Calu3 (cell line): ENCODE data around the gene SCCPDH. TPM values are rescaled to one million over a fixed set of nuclear protein-coding genes. Genes with fewer than 3 reads are reported as not detected.

ENCODE experiments used
- BruUV-seq: library from RNA; stranded (reverse); fragments of 400-500 nt; replicated peaks from 2 replicates; lab custom pipeline; 2021; lab: Mats Ljungman, UMichigan
- CTCF ChIA-PET: fragments of 300-600 bp; sonication (Branson Sonifier 250); formaldehyde crosslinking; loops from one replicate; lab custom pipeline; 2022; ENCODE audit warnings: antibody characterized with exemption; lab: Charles Lee
- DNase-seq: peaks from one replicate; pipeline ENCODE4 v3.0.0; 2022
- H3K27ac Mint-ChIP-seq: one replicate; pipeline ENCODE4 v1.8.0; 2022; ENCODE audit warnings: mixed read lengths; ENCODE audit not compliant: unreplicated experiment
- H3K27me3 Mint-ChIP-seq: one replicate; pipeline ENCODE4 v1.8.0; 2022; ENCODE audit warnings: mixed read lengths; ENCODE audit not compliant: unreplicated experiment
- H3K36me3 Mint-ChIP-seq: one replicate; pipeline ENCODE4 v1.8.0; 2022; ENCODE audit warnings: mild to moderate bottlenecking, moderate library complexity, mixed read lengths; ENCODE audit not compliant: insufficient read depth, unreplicated experiment
- H3K4me1 Mint-ChIP-seq: one replicate; pipeline ENCODE4 v1.8.0; 2022; ENCODE audit warnings: mild to moderate bottlenecking, low read depth, mixed read lengths; ENCODE audit not compliant: unreplicated experiment
- H3K4me3 Mint-ChIP-seq: one replicate; pipeline ENCODE4 v1.8.0; 2022; ENCODE audit warnings: mild to moderate bottlenecking, low read depth, moderate library complexity, mixed read lengths; ENCODE audit not compliant: unreplicated experiment
- H3K9me3 Mint-ChIP-seq: one replicate; pipeline ENCODE4 v1.8.0; 2022; ENCODE audit warnings: low read depth, mixed read lengths; ENCODE audit not compliant: unreplicated experiment
- intact Hi-C: fragments of 100-400 bp; cut with micrococcal nuclease; formaldehyde crosslinking; loops from one replicate; pipeline ENCODE4 v1.10.0; 2022; ENCODE audit not compliant: unreplicated experiment
- total RNA-seq: library from RNA; stranded (reverse); gene quantifications from 2 replicates; pipeline ENCODE4 v1.2.3, GENCODE V29; 2022
- TF ChIP-seq, protein P1 (sequence below): fragments of 200-600 bp; IDR thresholded peaks from one replicate; pipeline ENCODE4 v1.8.0; 2022; ENCODE audit warnings: antibody characterized with exemption; ENCODE audit not compliant: unreplicated experiment

SCCPDH gene
- total RNA-seq, 1 experiment from 2014 or later, result 40.0 TPM

GRCh38 chr1:246801241-246802020 lies 77.2 kb downstream of the SCCPDH start:
- no peaks in the 10 kb centered on the region for H3K36me3 Mint-ChIP-seq
- CTCF ChIA-PET, result interaction anchor here (0.7 kb wide), 1 partner anchor 1312 kb away, joined by 7 read pairs; no protein-coding TSS in a partner anchor
- no peaks in the 10 kb centered on the region for H3K9me3 Mint-ChIP-seq
- TF ChIP-seq, protein P1, sequence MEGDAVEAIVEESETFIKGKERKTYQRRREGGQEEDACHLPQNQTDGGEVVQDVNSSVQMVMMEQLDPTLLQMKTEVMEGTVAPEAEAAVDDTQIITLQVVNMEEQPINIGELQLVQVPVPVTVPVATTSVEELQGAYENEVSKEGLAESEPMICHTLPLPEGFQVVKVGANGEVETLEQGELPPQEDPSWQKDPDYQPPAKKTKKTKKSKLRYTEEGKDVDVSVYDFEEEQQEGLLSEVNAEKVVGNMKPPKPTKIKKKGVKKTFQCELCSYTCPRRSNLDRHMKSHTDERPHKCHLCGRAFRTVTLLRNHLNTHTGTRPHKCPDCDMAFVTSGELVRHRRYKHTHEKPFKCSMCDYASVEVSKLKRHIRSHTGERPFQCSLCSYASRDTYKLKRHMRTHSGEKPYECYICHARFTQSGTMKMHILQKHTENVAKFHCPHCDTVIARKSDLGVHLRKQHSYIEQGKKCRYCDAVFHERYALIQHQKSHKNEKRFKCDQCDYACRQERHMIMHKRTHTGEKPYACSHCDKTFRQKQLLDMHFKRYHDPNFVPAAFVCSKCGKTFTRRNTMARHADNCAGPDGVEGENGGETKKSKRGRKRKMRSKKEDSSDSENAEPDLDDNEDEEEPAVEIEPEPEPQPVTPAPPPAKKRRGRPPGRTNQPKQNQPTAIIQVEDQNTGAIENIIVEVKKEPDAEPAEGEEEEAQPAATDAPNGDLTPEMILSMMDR, result no peak
- DNase-seq, result no peak
- H3K27ac Mint-ChIP-seq, result no peak overlapping the region
- peaks cover 25% of the 10 kb centered on the region for H3K27me3 Mint-ChIP-seq
- H3K4me1 Mint-ChIP-seq, result no peaks in the 10 kb centered on the region
- H3K4me3 Mint-ChIP-seq, result no peak overlapping the region
- intact Hi-C loops, result no loop called here
- no TSS peak for BruUV-seq

DNA sequence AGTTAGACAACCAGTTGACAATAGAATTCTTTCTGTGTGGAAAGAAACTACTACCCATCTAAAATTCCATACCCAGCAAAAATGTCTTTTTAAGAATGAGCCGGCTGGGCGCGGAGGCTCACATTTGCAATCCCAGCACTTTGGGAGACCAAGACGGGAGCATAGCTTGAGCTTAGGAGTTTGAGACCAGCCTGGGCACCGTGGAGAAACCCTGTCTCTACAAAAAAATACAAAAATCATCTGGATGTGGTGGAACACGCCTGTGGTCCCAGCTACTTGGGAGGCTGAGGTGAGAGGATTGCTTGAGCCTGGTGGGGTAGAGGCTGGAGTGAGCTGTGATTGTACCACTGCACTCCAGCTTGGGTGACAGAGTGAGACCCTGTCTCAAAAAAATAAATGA lies 79.2 kb downstream of the SCCPDH start:
- Mint-ChIP-seq H3K27me3 (peaks cover 17% of the 10 kb centered on the region), H3K36me3 (no peaks in the 10 kb centered on the region), H3K27ac (no peak overlapping the region), H3K9me3 (no peaks in the 10 kb centered on the region), H3K4me3 (no peak overlapping the region), H3K4me1 (no peaks in the 10 kb centered on the region)
- CTCF ChIA-PET, result no interaction called here
- no TSS peak for BruUV-seq
- intact Hi-C loops, result no loop called here
- DNase-seq, result no peak
- TF ChIP-seq, protein P1, result no peak

- CTCF ChIA-PET, result no interaction called here
- TF ChIP-seq, protein P1, result no peak
- intact Hi-C loops, result no loop called here
- BruUV-seq, result no TSS peak
- H3K36me3 Mint-ChIP-seq, result no peaks in the 10 kb centered on the region
- no peak overlapping the region for H3K27ac Mint-ChIP-seq
- H3K9me3 Mint-ChIP-seq, result no peaks in the 10 kb centered on the region
- H3K27me3 Mint-ChIP-seq, result peaks cover 12% of the 10 kb centered on the region
- H3K4me1 Mint-ChIP-seq, result no peaks in the 10 kb centered on the region
- no peak overlapping the region for H3K4me3 Mint-ChIP-seq
- DNase-seq, result no peak
Observed at GRCh38 chr1:246803883-246804282, 79.7 kb downstream of the SCCPDH start.

GRCh38 chr1:246805135-246805716 lies 81.0 kb downstream of the SCCPDH start:
- CTCF ChIA-PET, result no interaction called here
- H3K9me3 Mint-ChIP-seq, result no peaks in the 10 kb centered on the region
- intact Hi-C loops, result no loop called here
- TF ChIP-seq, protein P1, result no peak
- H3K36me3 Mint-ChIP-seq, result no peaks in the 10 kb centered on the region
- H3K4me1 Mint-ChIP-seq, result no peaks in the 10 kb centered on the region
- DNase-seq, result no peak
- no TSS peak for BruUV-seq
- no peaks in the 10 kb centered on the region for H3K27me3 Mint-ChIP-seq
- no peak overlapping the region for H3K27ac Mint-ChIP-seq
- no peak overlapping the region for H3K4me3 Mint-ChIP-seq
